Measurements from ENCODE around the gene CCDC148.

The CCDC148 gene

GRCh38 chr2:158432117-158432516 lies 24.4 kb downstream of the CCDC148 start:
- H3K4me3 ChIP-seq (ENCODE audit: low read depth, low read length) = no peak overlapping the region
- TF ChIP-seq, protein P1, sequence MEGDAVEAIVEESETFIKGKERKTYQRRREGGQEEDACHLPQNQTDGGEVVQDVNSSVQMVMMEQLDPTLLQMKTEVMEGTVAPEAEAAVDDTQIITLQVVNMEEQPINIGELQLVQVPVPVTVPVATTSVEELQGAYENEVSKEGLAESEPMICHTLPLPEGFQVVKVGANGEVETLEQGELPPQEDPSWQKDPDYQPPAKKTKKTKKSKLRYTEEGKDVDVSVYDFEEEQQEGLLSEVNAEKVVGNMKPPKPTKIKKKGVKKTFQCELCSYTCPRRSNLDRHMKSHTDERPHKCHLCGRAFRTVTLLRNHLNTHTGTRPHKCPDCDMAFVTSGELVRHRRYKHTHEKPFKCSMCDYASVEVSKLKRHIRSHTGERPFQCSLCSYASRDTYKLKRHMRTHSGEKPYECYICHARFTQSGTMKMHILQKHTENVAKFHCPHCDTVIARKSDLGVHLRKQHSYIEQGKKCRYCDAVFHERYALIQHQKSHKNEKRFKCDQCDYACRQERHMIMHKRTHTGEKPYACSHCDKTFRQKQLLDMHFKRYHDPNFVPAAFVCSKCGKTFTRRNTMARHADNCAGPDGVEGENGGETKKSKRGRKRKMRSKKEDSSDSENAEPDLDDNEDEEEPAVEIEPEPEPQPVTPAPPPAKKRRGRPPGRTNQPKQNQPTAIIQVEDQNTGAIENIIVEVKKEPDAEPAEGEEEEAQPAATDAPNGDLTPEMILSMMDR (IDR thresholded peaks at IDR 0.05; ENCODE audit: control insufficient read depth, extremely low read depth, insufficient read depth) = no peak
- no peak for DNase-seq (ENCODE audit: low read depth)

DNA sequence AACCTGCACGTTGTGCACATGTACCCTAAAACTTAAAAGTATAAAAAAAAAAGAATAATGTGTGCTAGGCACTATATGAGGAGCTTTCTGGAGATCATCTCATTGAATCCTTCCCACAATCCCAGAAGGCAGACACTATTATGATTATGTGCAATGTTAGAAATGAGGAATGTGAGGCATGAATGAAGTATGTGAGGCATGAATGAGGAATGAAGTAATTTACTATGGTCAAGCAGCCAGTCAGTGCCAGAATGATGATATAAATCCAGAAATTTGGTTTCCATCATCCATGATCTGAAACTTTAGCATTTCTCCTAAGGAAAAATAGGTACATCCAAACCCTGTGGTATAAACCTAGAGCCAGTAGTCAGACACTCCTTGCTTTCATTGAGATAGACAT lies 42.0 kb downstream of the CCDC148 start:
- no peak overlapping the region for H3K4me3 ChIP-seq (ENCODE audit: low read depth, low read length)
- no peak for DNase-seq (ENCODE audit: low read depth)
- TF ChIP-seq, protein P1 (IDR thresholded peaks at IDR 0.05; ENCODE audit: control insufficient read depth, extremely low read depth, insufficient read depth) = no peak

DNA sequence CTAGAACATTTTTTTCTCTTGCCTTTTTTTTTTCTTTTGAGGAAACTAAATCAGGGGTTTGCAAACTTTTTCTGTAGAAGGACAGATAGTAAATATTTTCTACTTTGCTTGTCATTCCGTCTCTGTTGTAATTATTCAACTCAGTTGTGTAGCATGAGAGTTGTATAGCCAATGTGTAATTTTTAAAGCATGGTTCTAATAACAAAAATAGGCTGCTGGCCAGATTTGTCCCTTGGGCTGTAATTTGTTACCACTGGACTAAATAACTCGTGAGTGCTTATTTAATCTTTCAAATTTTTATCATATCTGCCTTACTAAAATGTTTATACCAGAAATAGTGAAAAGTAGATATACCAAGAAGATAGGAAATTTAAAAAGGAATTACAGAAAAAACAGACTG lies 43.0 kb downstream of the CCDC148 start:
- DNase-seq (ENCODE audit: low read depth) = no peak
- no peak overlapping the region for H3K4me3 ChIP-seq (ENCODE audit: low read depth, low read length)
- TF ChIP-seq, protein P1 (IDR thresholded peaks at IDR 0.05; ENCODE audit: control insufficient read depth, extremely low read depth, insufficient read depth) = no peak

GRCh38 chr2:158412206-158412605 lies 44.3 kb downstream of the CCDC148 start:
- DNase-seq (ENCODE audit: low read depth) = no peak
- no peak overlapping the region for H3K4me3 ChIP-seq (ENCODE audit: low read depth, low read length)
- TF ChIP-seq, protein P1 (IDR thresholded peaks at IDR 0.05; ENCODE audit: control insufficient read depth, extremely low read depth, insufficient read depth) = no peak

DNA sequence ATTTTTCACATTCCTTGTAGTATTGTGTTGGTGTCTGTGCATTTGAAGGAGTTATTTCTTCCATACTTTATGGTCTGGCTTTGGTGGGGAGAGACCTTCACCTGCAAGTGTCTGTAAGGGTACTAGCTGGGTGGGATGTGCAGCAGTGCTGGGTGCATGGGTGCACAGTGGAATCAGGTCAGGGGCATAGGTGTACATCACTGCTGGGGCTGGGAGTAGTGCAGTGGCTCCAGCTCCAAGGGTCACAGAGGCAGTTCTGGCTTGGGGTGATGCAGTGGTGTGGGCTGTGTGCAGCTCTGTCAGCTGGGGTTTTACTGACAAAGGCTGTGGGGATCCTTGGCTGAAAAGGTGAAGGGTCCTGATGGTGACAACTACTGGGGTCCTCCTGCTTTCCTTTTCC lies 44.8 kb downstream of the CCDC148 start:
- no peak overlapping the region for H3K4me3 ChIP-seq (ENCODE audit: low read depth, low read length)
- TF ChIP-seq, protein P1 (IDR thresholded peaks at IDR 0.05; ENCODE audit: control insufficient read depth, extremely low read depth, insufficient read depth) = no peak
- DNase-seq (ENCODE audit: low read depth) = no peak

DNA sequence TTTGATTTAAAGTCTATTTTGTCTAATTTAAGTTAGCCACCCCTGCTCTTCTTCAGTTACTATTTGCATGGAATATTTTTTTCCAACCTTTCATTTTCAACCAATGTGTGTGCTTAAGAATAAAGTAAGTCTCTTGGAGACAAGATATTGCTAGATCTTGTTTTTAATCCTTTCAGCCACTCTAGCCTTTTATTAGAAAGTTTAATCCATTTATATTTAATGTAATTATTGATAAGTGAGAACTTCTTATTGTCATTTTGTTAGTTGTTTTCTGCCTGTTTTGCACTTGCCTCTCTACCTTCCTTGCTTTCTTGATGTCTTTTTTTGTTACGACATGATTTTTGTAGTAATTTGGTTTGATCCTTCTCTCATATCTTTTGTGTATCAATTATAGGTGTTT lies 46.4 kb downstream of the CCDC148 start:
- no peak for DNase-seq (ENCODE audit: low read depth)

DNA sequence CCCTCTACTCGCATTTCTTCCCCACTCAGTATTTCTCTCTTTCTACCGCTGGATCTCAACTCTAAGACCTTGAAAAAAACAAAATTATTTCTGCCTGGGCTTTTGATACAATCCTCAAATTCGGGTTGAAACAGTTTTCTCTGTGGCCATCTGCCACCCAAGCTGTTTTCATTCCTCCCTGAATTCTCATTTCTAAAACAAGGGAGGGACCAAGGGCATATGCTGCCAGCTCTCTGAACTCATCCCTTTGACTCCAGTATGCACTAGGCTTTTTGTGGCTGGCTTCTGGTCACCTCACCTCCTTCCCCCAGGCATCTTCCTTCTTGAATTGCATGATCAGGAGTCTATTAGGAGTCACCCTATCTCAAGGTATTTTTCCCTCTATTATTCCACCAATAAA lies 49.5 kb downstream of the CCDC148 start:
- H3K4me3 ChIP-seq (ENCODE audit: low read depth, low read length) = no peak overlapping the region
- no peak for DNase-seq (ENCODE audit: low read depth)
- TF ChIP-seq, protein P1 (IDR thresholded peaks at IDR 0.05; ENCODE audit: control insufficient read depth, extremely low read depth, insufficient read depth) = no peak

More for the DNA sequence above, 46.4 kb downstream of the CCDC148 start:
- H3K4me3 ChIP-seq (ENCODE audit: low read depth, low read length) = no peak overlapping the region
- TF ChIP-seq, protein P1 (IDR thresholded peaks at IDR 0.05; ENCODE audit: control insufficient read depth, extremely low read depth, insufficient read depth) = no peak

Data from LNCaP clone FGC (cell line).